OCI-LY7 (cell line): ENCODE results near the gene DACT2. TPM values are rescaled to one million over a fixed set of nuclear protein-coding genes. Genes with fewer than 3 reads are reported as not detected.

ENCODE experiments used
- BruUV-seq: library from RNA; stranded (reverse); fragments of 400-500 nt; replicated peaks from 2 replicates; lab custom pipeline; 2021; lab: Mats Ljungman, UMichigan
- CTCF ChIA-PET: fragments of 300-600 bp; sonication (Branson Sonifier 250); formaldehyde crosslinking; loops from one replicate; lab custom pipeline; 2022; ENCODE audit warnings: antibody characterized with exemption; ENCODE audit not compliant: unreplicated experiment; lab: Charles Lee
- POLR2A ChIA-PET: fragments of 300-600 bp; sonication (Branson Sonifier 250); formaldehyde crosslinking; loops from one replicate; lab custom pipeline; 2022; ENCODE audit warnings: antibody characterized with exemption; lab: Charles Lee
- DNase-seq: peaks from one replicate; pipeline ENCODE4 v3.0.0-alpha.2; 2015; ENCODE audit warnings: low spot score
- H2AFZ ChIP-seq: fragments of 200-600 bp; sonication (generic), shearing (Covaris generic); 2 replicates; pipeline ENCODE4 v1.6.1; 2014; ENCODE audit warnings: mild to moderate bottlenecking, antibody characterized with exemption, low read length, moderate library complexity
- H3K27ac ChIP-seq: fragments of 200-600 bp; sonication (generic); 2 replicates; pipeline ENCODE4 v1.5.1; 2014; ENCODE audit warnings: mixed run types, low read depth, mild to moderate bottlenecking, moderate library complexity, low read length, inconsistent platforms; ENCODE audit not compliant: poor library complexity, severe bottlenecking
- H3K36me3 ChIP-seq: fragments of 200-600 bp; sonication (generic); 2 replicates; pipeline ENCODE4 v1.6.1; 2014; ENCODE audit warnings: mild to moderate bottlenecking, antibody characterized with exemption, low read length, moderate library complexity, mixed read lengths; ENCODE audit not compliant: insufficient read depth
- H3K4me1 ChIP-seq: fragments of 200-600 bp; sonication (generic); 2 replicates; pipeline ENCODE4 v1.5.1; 2014; ENCODE audit warnings: mild to moderate bottlenecking, low read length; ENCODE audit not compliant: insufficient read depth, poor library complexity, severe bottlenecking
- H3K4me2 ChIP-seq: fragments of 200-600 bp; sonication (generic); 2 replicates; pipeline ENCODE4 v1.6.1; 2014; ENCODE audit warnings: mild to moderate bottlenecking, low read length
- H3K4me3 ChIP-seq: fragments of 200-600 bp; sonication (generic); 2 replicates; pipeline ENCODE4 v1.5.1; 2014; ENCODE audit warnings: mild to moderate bottlenecking, low read depth, low read length; ENCODE audit not compliant: poor library complexity, severe bottlenecking
- H3K79me2 ChIP-seq: fragments of 200-600 bp; sonication (generic); 2 replicates; pipeline ENCODE4 v1.6.1; 2016; ENCODE audit warnings: low read depth, mild to moderate bottlenecking, low read length, moderate library complexity, mixed read lengths; ENCODE audit not compliant: insufficient read depth
- H3K9me2 ChIP-seq: fragments of 200-600 bp; sonication (generic); 2 replicates; pipeline ENCODE4 v1.6.1; 2016; ENCODE audit warnings: mild to moderate bottlenecking, low read length, mixed read lengths; ENCODE audit not compliant: insufficient read depth
- H3K9me3 ChIP-seq: fragments of 200-600 bp; sonication (generic); 2 replicates; pipeline ENCODE4 v1.6.1; 2014; ENCODE audit warnings: mild to moderate bottlenecking, mixed run types, low read length, mixed read lengths
- H4K20me1 ChIP-seq: fragments of 200-600 bp; sonication (generic); 2 replicates; pipeline ENCODE4 v1.6.1; 2014; ENCODE audit warnings: mild to moderate bottlenecking, antibody characterized with exemption, low read length, moderate library complexity, mixed read lengths; ENCODE audit not compliant: insufficient read depth
- EZH2phosphoT487 ChIP-seq: fragments of 200-600 bp; sonication (generic); IDR thresholded peaks from 2 replicates; pipeline ENCODE4 v1.6.1; 2018; ENCODE audit warnings: low read depth, borderline replicate concordance, mild to moderate bottlenecking, mixed run types, antibody characterized with exemption, low read length, moderate library complexity, mixed read lengths
- intact Hi-C: fragments of 100-400 bp; cut with micrococcal nuclease; formaldehyde crosslinking; loops from one replicate; pipeline ENCODE4 v1.10.0; 2022; ENCODE audit not compliant: unreplicated experiment
- total RNA-seq, 2 experiments: library from RNA; depleted of rRNA in 1 of 2; stranded (reverse); fragments of >200 nt in 1 of 2; shearing (Covaris generic) in 1 of 2; gene quantifications; 2 replicates each; pipeline ENCODE4 v1.2.3, GENCODE V29; 2014 to 2022
- TF ChIP-seq, protein P1 (sequence below): fragments of 200-600 bp; sonication (generic); conservative IDR thresholded peaks from 2 replicates; pipeline ENCODE4 v1.5.1; 2014; ENCODE audit warnings: mild to moderate bottlenecking, antibody characterized with exemption, low read length, moderate library complexity, mixed read lengths

Gene DACT2
- total RNA-seq, 2 experiments from 2014 or later, result not detected

DNA sequence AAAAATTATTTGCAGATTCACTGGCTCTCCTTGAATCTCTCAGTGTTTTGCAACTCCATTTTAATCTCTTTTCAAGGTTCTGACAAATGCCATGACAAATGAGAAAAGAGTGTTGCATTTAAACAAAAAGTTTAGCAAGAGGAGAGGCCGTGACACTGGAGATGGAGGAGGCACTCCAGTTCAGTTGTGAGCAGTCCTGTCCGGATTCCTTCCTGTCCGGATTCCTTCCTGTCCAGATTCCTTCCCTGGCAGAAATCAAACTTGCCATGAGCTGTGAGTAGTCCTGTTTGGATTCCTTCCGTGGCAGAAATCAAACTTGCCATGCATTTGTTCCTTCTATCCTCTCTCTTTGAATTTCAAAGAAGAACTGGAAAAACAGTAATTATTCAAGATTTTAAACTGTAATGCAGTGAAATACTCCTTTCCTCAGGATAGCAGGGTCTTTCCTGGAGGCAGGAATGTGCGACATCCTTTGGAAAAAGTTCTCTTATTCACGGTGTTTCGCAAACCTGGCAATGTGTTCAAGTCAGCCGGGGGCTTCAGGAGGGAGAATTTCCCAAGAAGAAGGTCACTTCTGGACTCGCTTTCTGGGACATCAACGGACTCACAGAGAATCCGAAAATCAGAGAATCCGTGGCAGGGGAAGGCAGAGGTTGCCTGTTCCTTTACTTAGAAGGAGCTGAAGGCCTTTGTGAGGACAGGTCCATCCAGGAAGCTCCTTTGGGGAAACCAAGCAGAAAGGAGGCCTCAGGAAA, 48.7 kb upstream of the DACT2 start:
- intact Hi-C loops, result no loop called here
- POLR2A ChIA-PET, result no interaction called here
- no peak for DNase-seq
- H3K9me2 ChIP-seq, result no peaks in the 10 kb centered on the region
- no peaks in the 10 kb centered on the region for H3K36me3 ChIP-seq
- CTCF ChIA-PET, result no interaction called here
- no peak overlapping the region for H3K4me2 ChIP-seq
- no peaks in the 10 kb centered on the region for H3K9me3 ChIP-seq
- BruUV-seq, result no TSS peak
- no peaks in the 10 kb centered on the region for H3K79me2 ChIP-seq
- no peak for TF ChIP-seq EZH2phosphoT487
- TF ChIP-seq, protein P1, sequence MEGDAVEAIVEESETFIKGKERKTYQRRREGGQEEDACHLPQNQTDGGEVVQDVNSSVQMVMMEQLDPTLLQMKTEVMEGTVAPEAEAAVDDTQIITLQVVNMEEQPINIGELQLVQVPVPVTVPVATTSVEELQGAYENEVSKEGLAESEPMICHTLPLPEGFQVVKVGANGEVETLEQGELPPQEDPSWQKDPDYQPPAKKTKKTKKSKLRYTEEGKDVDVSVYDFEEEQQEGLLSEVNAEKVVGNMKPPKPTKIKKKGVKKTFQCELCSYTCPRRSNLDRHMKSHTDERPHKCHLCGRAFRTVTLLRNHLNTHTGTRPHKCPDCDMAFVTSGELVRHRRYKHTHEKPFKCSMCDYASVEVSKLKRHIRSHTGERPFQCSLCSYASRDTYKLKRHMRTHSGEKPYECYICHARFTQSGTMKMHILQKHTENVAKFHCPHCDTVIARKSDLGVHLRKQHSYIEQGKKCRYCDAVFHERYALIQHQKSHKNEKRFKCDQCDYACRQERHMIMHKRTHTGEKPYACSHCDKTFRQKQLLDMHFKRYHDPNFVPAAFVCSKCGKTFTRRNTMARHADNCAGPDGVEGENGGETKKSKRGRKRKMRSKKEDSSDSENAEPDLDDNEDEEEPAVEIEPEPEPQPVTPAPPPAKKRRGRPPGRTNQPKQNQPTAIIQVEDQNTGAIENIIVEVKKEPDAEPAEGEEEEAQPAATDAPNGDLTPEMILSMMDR, result no peak
- no peak overlapping the region for H3K4me3 ChIP-seq
- no peak overlapping the region for H3K27ac ChIP-seq
- H3K4me1 ChIP-seq, result no peaks in the 10 kb centered on the region
- H4K20me1 ChIP-seq, result no peaks in the 10 kb centered on the region
- H2AFZ ChIP-seq, result no peak overlapping the region

DNA sequence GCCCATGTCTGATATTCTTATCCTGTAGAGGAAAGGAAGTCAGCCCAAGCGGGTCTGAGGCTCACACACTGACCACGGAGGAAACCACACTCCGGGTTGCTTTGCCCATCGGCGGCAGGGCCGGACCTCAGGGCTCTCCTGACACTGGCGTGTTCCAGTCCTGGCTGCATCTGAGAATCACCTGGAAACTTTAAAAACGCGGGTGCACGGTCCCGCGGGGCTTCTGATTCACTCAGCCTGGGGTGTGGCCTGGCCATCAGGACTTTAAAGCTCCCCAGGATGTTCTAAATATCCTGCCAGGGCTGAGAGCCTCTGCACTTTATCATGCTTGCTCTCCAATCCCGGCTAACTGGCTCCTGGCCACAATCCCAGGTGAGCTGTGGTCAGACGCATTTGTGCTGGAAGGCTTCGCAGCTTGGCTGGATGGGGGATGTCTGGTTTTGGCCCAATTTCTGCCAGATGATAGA, 47.7 kb upstream of the DACT2 start:
- Histone ChIP-seq H3K9me2 (no peaks in the 10 kb centered on the region), H3K4me1 (no peaks in the 10 kb centered on the region), H3K9me3 (no peaks in the 10 kb centered on the region), H2AFZ (no peak overlapping the region), H3K27ac (no peak overlapping the region), H3K36me3 (no peaks in the 10 kb centered on the region), H3K79me2 (no peaks in the 10 kb centered on the region), H4K20me1 (no peaks in the 10 kb centered on the region), H3K4me3 (no peak overlapping the region), H3K4me2 (no peak overlapping the region)
- no TSS peak for BruUV-seq
- POLR2A ChIA-PET, result no interaction called here
- CTCF ChIA-PET, result no interaction called here
- DNase-seq, result no peak
- TF ChIP-seq, protein P1, result no peak
- TF ChIP-seq EZH2phosphoT487, result no peak
- intact Hi-C loops, result no loop called here

DNA sequence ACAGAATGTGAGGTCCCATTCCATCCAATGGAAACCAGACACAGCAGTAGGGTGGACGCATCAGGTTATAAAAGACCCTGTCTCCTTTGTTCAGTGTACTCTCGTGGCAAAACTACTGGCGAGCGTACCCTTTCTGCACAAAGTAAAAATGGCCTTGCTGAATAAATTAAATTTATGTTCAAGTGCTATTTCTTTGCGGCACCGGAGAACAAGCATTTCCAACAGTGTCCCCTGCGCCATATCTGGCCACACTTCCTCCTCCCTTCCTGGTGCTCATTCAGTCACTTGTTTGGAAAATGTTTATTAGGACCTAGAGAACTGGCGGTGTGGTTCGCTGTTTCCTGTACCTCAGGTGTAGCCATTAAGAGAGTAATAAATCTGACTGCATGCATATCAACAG, 46.9 kb upstream of the DACT2 start:
- no peaks in the 10 kb centered on the region for H3K79me2 ChIP-seq
- no peak overlapping the region for H3K27ac ChIP-seq
- no peaks in the 10 kb centered on the region for H3K4me1 ChIP-seq
- POLR2A ChIA-PET, result no interaction called here
- no peak for TF ChIP-seq EZH2phosphoT487
- TF ChIP-seq, protein P1, result no peak
- CTCF ChIA-PET, result no interaction called here
- H3K36me3 ChIP-seq, result no peaks in the 10 kb centered on the region
- no peaks in the 10 kb centered on the region for H4K20me1 ChIP-seq
- intact Hi-C loops, result no loop called here
- H3K4me2 ChIP-seq, result no peak overlapping the region
- no peak overlapping the region for H2AFZ ChIP-seq
- BruUV-seq, result no TSS peak
- H3K4me3 ChIP-seq, result no peak overlapping the region
- no peak for DNase-seq
- no peaks in the 10 kb centered on the region for H3K9me3 ChIP-seq
- no peaks in the 10 kb centered on the region for H3K9me2 ChIP-seq
